ENCODE measurements around the gene TRIO.

The TRIO gene

DNA sequence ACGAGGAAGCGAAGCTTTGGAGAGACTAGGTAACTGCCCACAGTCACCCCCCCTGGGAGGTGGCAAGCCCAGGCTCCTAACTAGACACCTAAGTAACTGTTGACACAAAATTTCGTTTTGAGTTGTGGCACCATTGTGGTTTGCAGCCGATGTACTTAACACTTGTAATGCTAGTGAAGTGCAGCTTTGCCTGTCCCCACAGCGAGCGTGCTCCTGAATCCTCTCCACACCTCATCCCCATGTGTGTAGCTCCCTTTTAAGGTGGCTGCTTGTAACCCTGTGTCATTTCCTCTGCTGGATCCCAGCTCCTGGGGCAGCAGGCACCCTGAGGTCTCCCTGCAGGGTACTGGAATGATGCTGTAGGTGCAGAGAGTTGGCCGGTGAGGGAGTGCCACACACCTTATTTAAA is 114.9 kb downstream of the TRIO start:
- TF ChIP-seq, protein P1, sequence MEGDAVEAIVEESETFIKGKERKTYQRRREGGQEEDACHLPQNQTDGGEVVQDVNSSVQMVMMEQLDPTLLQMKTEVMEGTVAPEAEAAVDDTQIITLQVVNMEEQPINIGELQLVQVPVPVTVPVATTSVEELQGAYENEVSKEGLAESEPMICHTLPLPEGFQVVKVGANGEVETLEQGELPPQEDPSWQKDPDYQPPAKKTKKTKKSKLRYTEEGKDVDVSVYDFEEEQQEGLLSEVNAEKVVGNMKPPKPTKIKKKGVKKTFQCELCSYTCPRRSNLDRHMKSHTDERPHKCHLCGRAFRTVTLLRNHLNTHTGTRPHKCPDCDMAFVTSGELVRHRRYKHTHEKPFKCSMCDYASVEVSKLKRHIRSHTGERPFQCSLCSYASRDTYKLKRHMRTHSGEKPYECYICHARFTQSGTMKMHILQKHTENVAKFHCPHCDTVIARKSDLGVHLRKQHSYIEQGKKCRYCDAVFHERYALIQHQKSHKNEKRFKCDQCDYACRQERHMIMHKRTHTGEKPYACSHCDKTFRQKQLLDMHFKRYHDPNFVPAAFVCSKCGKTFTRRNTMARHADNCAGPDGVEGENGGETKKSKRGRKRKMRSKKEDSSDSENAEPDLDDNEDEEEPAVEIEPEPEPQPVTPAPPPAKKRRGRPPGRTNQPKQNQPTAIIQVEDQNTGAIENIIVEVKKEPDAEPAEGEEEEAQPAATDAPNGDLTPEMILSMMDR (IDR thresholded peaks at IDR 0.05; ENCODE audit: control insufficient read depth, extremely low read depth, insufficient read depth): no peak
- no peak overlapping the region for H3K4me3 ChIP-seq (ENCODE audit: low read depth, low read length)
- DNase-seq (ENCODE audit: low read depth): no peak

DNA sequence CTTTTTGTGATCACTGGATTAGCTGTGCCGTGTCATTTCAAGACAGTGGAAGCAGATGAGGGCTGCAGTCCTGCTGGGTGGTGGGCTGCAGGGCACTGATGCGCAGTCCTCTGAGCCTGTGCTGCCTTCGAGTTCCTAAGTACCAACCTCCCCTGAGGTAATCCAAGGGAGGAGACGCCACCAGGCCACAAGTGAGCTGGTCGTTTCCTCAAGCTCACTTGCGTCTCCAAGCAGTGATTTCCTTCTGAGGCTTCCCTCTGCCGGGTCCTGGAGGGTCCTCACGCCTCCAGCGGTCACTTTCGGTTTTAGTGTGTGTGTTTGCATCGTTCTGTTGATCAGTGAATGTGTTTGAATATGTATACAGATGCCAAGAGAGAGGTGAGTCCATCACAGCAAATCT is 115.7 kb downstream of the TRIO start:
- TF ChIP-seq, protein P1 (IDR thresholded peaks at IDR 0.05; ENCODE audit: control insufficient read depth, extremely low read depth, insufficient read depth): no peak
- no peak overlapping the region for H3K4me3 ChIP-seq (ENCODE audit: low read depth, low read length)
- DNase-seq (ENCODE audit: low read depth): no peak

DNA sequence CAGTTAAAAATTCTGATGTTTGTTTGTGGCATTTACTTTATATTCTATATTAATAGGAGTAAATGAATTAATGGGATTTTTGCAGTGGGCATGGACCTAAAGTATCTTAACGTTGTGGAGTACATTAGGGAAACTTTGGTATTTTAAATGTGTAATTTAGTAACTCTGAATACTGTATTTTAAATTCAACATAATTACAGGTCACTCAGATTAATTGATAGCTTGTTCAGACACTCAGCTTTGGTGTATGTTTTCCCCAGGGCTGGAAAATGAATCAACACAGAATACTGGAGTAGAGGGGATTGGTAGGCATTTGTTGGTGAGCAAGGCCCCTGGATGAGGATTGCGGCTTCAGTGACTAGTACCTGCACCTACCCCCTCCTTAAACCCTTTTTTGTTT is 117.5 kb downstream of the TRIO start:
- H3K4me3 ChIP-seq (ENCODE audit: low read depth, low read length): no peak overlapping the region
- TF ChIP-seq, protein P1 (IDR thresholded peaks at IDR 0.05; ENCODE audit: control insufficient read depth, extremely low read depth, insufficient read depth): no peak
- DNase-seq (ENCODE audit: low read depth): no peak

DNA sequence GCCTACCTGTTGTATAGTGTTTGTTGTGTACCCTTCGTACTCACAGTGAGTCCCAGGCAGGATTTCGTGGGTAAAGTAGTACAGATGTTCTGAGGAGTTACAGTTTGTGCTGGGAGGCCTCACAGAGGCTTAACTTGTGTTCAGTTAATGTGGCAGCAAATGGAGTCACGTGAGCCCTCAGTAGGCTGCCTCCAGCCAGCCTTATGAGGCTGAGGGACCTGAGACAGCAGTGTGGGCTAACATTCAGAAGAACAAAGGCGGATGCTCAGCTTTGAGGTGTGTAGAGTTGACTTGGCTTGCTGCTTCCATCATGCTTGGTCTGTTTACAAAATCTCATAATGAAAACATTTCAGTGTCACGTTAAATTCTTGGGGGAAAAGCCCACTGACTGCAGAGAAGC is 118.1 kb downstream of the TRIO start:
- DNase-seq (ENCODE audit: low read depth): no peak
- TF ChIP-seq, protein P1 (IDR thresholded peaks at IDR 0.05; ENCODE audit: control insufficient read depth, extremely low read depth, insufficient read depth): no peak
- H3K4me3 ChIP-seq (ENCODE audit: low read depth, low read length): no peak overlapping the region

DNA sequence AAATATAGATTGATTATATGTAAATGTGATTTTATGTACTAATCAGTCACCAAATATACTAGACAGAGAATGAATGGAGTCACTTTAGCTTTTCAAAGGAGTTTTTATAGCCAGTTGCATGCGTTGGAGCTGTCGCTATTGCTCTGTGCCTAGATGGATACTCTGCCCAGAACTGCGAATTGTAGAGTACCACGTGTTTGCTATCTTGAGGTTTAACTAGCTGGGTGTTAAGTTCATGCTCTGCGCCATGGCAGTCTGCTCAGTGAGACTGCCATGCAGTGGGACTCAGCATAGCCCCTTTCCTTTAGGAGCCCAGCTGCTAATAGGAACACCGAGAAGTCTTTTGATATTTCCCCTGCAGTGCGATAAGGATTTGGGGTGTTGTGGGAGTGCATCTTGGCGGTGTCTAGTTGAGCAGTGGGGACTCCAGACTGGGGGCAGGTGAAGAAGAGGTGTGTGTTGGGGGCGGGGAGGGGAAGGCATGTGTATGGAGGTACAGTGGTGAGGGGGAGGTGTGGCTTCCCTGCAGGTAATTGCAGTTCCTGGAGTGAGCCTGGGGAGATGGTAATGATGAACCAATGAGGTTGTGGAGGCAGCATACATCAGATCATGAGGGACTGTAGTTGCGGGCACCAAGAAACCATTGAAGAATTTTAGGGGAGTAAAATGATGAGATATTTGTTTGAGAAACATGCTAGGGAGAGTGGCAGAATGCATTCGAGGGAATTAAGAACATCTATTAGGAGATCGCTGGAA is 118.9 kb downstream of the TRIO start:
- DNase-seq (ENCODE audit: low read depth): no peak
- no peak overlapping the region for H3K4me3 ChIP-seq (ENCODE audit: low read depth, low read length)
- TF ChIP-seq, protein P1 (IDR thresholded peaks at IDR 0.05; ENCODE audit: control insufficient read depth, extremely low read depth, insufficient read depth): no peak

DNA sequence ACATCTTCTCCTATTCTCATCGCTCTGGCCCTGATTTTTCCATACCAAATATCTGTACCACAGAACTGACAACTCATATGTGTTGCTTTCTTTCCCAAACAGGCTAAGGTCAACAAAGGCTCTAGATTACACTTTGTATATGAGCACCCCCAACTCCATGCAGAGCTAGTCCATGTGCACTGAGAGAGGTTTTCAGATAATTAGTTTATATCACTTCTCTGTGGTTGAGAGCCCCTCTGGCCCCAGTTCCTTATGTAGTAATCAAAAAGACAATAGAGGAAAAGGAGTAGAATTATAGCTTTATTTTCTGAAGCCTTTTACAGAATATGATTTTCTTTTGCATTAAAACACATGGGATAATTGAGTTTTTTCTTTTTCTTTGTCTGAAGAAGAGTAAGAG is 120.0 kb downstream of the TRIO start:
- H3K4me3 ChIP-seq (ENCODE audit: low read depth, low read length): no peak overlapping the region
- DNase-seq (ENCODE audit: low read depth): no peak
- TF ChIP-seq, protein P1 (IDR thresholded peaks at IDR 0.05; ENCODE audit: control insufficient read depth, extremely low read depth, insufficient read depth): no peak

DNA sequence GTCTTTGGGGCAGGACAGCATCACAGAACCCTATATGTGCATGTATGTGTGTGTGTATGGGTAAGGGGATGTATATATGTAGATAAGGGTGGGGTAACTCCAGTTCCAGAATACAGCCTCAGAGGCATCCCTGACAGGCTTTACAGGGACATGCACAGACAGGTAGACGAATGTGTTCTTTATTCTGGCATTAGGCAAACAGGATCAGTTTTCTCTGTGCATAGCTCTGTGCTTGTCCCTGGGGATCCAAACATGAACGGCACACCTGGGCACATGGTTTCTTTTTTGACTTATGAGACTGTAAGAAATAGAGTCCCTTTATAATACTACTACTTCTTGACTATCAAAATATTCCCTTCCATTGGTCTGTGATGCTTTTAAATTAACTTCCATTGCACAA is 120.6 kb downstream of the TRIO start:
- TF ChIP-seq, protein P1 (IDR thresholded peaks at IDR 0.05; ENCODE audit: control insufficient read depth, extremely low read depth, insufficient read depth): no peak
- DNase-seq (ENCODE audit: low read depth): no peak
- no peak overlapping the region for H3K4me3 ChIP-seq (ENCODE audit: low read depth, low read length)
